Heart left ventricle (tissue), 13 donors: Measurements from ENCODE around the gene IMMP2L.

ENCODE experiments used
- CTCF ChIP-seq, 12 donors: fragments of 200-600 bp; sonication (generic) in 4 of 12; IDR thresholded peaks; one replicate each; pipeline versions ENCODE4 v1.5.0 to v1.8.0; 2018 to 2022; ENCODE audit warnings: antibody characterized with exemption in 12 of 12, mild to moderate bottlenecking in 5 of 12
- POLR2A ChIP-seq, 2 donors: fragments of 450-650 bp; IDR thresholded peaks; one replicate each; pipeline ENCODE4 v1.6.1; 2017; ENCODE audit warnings: antibody characterized with exemption in 2 of 2, mild to moderate bottlenecking in 2 of 2, moderate library complexity in 2 of 2
- donor health status: ischemic (EF 13 %, LVEDD 7.1; RV severe dilation, severe dysfunction).
- donor health status: DM: no; HTN: yes; CAD: no.
- donor health status: DM: no; HTN: no; CAD: no.
- donor health status: ischemic (EF 25% LVEDD 6.9; RV normal size, moderate dysfunction).
- donor health status: ischemic (EF 25% LVEDD 5.7; RV mildly dilated, moderate dysfunction).
- donor health status: ischemic (EF 35%, LVEDD 5.7; RV mildly dilated, moderate dysfunction).
- donor health status: nonischemic (EF 11% LVEDD 7.7; RV severe dilation, severe dysfunction).
- donor health status: DM: yes; HTN: yes; CAD: no.
- donor health status: PGD.
- donor health status: ischemic (EF 29% LVEDD 5.4; RV normal size, mild dysfunction).
- donor health status: nonischemic (EF 23%, LVEDD 6.1; RV moderate dilation, normal function).

GRCh38 chr7:111370002-111370401, 192.3 kb downstream of the IMMP2L start:
- TF ChIP-seq POLR2A (IDR thresholded peaks at IDR 0.05) (no peak), CTCF (IDR thresholded peaks at IDR 0.05) (no peak)
